Measurements from ENCODE around the gene CFAP73.
"Not testable (repeated sequence)": the region's sequence is repeated elsewhere in the genome, so short reads cannot be mapped to it uniquely, and the experiment has no call there.

- TF ChIP-seq CTCF (conservative IDR thresholded peaks at IDR 0.05); ZFX (IDR thresholded peaks at IDR 0.05): not testable (repeated sequence)
These were observed 57.3 kb downstream of the CFAP73 start for GRCh38 chr12:113206802-113207201.
